ENCODE data around the gene ZSWIM8.

Gene ZSWIM8

GRCh38 chr10:73797324-73798025 lies 12.1 kb downstream of the ZSWIM8 start:
- Mint-ChIP-seq H3K36me3 (ENCODE audit: low read depth) (peaks cover 54% of the 10 kb centered on the region), H3K9me3 (no peaks in the 10 kb centered on the region), H3K27me3 (ENCODE audit: low read depth) (no peaks in the 10 kb centered on the region), H3K4me1 (ENCODE audit: low read depth) (peaks cover 3% of the 10 kb centered on the region), H3K27ac (no peak overlapping the region), H3K4me3 (no peak overlapping the region)

DNA sequence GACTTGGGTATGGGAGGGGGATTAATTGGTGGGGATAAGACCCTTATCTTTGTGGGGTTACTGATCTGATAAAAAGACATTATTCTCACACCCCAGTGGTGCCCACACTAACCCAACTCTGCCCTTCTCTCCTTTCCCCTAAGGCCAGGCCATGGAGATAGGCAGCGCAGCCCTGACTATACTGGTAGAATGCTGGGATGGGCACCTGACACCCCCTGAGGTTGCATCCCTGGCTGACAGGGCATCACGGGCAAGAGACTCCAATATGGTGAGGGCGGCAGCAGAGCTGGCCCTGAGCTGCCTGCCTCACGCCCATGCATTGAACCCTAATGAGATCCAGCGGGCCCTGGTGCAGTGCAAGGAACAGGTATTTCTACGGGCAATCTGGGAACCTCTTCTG lies 12.7 kb downstream of the ZSWIM8 start:
- no peaks in the 10 kb centered on the region for H3K9me3 Mint-ChIP-seq
- no peak overlapping the region for H3K4me3 Mint-ChIP-seq
- H3K4me1 Mint-ChIP-seq (ENCODE audit: low read depth), result peaks cover 6% of the 10 kb centered on the region
- no peaks in the 10 kb centered on the region for H3K27me3 Mint-ChIP-seq (ENCODE audit: low read depth)
- no peak overlapping the region for H3K27ac Mint-ChIP-seq
- peaks cover 56% of the 10 kb centered on the region for H3K36me3 Mint-ChIP-seq (ENCODE audit: low read depth)

GRCh38 chr10:73798927-73799560 lies 13.6 kb downstream of the ZSWIM8 start:
- no peaks in the 10 kb centered on the region for H3K27me3 Mint-ChIP-seq (ENCODE audit: low read depth)
- no peak overlapping the region for H3K27ac Mint-ChIP-seq
- H3K4me1 Mint-ChIP-seq (ENCODE audit: low read depth), result peaks cover 13% of the 10 kb centered on the region
- H3K36me3 Mint-ChIP-seq (ENCODE audit: low read depth), result peaks cover 60% of the 10 kb centered on the region
- no peak overlapping the region for H3K4me3 Mint-ChIP-seq
- no peaks in the 10 kb centered on the region for H3K9me3 Mint-ChIP-seq

DNA sequence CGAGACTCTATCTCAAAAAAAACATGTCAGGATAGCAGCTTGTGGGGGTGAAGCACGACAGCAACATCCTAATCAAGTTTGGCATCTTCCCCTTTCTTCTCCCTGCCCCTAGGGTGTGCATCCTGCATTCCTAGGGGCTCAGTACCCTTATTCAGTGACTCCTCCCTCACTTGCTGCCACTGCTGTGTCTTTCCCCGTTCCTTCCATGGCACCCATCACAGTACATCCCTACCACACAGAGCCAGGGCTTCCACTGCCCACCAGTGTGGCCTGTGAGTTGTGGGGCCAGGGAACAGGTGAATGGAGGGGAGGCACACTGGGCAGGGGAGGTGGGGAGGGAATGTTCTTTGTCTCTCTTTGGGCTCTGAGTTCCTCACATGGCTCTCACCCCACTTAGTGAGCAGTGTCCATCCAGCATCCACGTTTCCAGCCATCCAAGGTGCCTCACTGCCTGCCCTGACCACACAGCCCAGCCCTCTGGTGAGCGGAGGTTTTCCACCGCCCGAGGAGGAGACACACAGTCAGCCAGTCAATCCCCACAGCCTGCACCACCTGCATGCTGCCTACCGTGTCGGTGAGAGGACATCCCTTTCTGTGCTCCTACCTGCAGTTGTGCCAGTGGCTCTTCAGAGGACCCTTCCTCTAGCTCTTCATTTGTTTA lies 14.6 kb downstream of the ZSWIM8 start:
- no peaks in the 10 kb centered on the region for H3K9me3 Mint-ChIP-seq
- H3K4me3 Mint-ChIP-seq, result no peak overlapping the region
- peak overlapping the region; percentile 57 for H3K27ac Mint-ChIP-seq
- H3K27me3 Mint-ChIP-seq (ENCODE audit: low read depth), result no peaks in the 10 kb centered on the region
- H3K4me1 Mint-ChIP-seq (ENCODE audit: low read depth), result peaks cover 14% of the 10 kb centered on the region
- H3K36me3 Mint-ChIP-seq (ENCODE audit: low read depth), result peaks cover 53% of the 10 kb centered on the region

DNA sequence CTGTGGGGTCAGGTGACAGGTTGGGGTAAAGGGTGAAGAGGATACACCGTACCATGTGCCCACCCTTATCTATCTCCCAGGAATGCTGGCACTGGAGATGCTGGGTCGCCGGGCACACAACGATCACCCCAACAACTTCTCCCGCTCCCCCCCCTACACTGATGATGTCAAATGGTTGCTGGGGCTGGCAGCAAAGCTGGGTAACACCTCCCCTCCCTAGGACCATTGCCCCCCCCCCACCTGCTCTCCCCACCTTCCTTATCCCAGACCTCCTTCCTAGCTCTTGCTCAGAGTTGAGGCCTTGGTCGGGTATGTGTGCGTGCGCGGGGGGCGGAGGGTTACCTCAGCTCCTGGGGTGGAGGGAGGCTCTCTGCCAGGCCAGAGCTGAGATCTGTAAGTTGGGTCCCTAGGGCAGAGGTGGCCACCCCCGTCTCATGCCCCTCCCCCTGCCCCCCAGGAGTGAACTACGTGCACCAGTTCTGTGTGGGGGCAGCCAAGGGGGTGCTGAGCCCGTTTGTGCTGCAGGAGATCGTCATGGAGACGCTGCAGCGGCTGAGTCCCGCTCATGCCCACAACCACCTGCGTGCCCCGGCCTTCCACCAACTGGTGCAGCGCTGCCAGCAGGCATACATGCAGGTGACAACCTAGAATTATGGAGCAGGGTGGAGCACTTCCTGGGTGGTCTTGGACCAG lies 15.3 kb downstream of the ZSWIM8 start:
- H3K27me3 Mint-ChIP-seq (ENCODE audit: low read depth), result no peaks in the 10 kb centered on the region
- no peaks in the 10 kb centered on the region for H3K9me3 Mint-ChIP-seq
- no peak overlapping the region for H3K27ac Mint-ChIP-seq
- peaks cover 52% of the 10 kb centered on the region for H3K36me3 Mint-ChIP-seq (ENCODE audit: low read depth)
- peaks cover 15% of the 10 kb centered on the region for H3K4me1 Mint-ChIP-seq (ENCODE audit: low read depth)
- H3K4me3 Mint-ChIP-seq, result no peak overlapping the region

GRCh38 chr10:73801253-73801590 lies 15.8 kb downstream of the ZSWIM8 start:
- Mint-ChIP-seq H3K4me1 (ENCODE audit: low read depth) (peaks cover 20% of the 10 kb centered on the region), H3K9me3 (no peaks in the 10 kb centered on the region), H3K36me3 (ENCODE audit: low read depth) (peaks cover 56% of the 10 kb centered on the region), H3K27ac (no peak overlapping the region), H3K4me3 (no peak overlapping the region), H3K27me3 (ENCODE audit: low read depth) (no peaks in the 10 kb centered on the region)

GRCh38 chr10:73802276-73802991 lies 17.0 kb downstream of the ZSWIM8 start:
- H3K27ac Mint-ChIP-seq, result peak overlapping the region; percentile 72
- no peaks in the 10 kb centered on the region for H3K27me3 Mint-ChIP-seq (ENCODE audit: low read depth)
- H3K9me3 Mint-ChIP-seq, result no peaks in the 10 kb centered on the region
- peaks cover 60% of the 10 kb centered on the region for H3K36me3 Mint-ChIP-seq (ENCODE audit: low read depth)
- H3K4me1 Mint-ChIP-seq (ENCODE audit: low read depth), result peaks cover 28% of the 10 kb centered on the region
- H3K4me3 Mint-ChIP-seq, result no peak overlapping the region

- H3K36me3 Mint-ChIP-seq (ENCODE audit: low read depth), result peaks cover 66% of the 10 kb centered on the region
- H3K27me3 Mint-ChIP-seq (ENCODE audit: low read depth), result no peaks in the 10 kb centered on the region
- H3K9me3 Mint-ChIP-seq, result no peaks in the 10 kb centered on the region
- H3K4me1 Mint-ChIP-seq (ENCODE audit: low read depth), result peaks cover 35% of the 10 kb centered on the region
- H3K27ac Mint-ChIP-seq, result peak overlapping the region; percentile 87
- peak overlapping the region; percentile 49 for H3K4me3 Mint-ChIP-seq
Measured at GRCh38 chr10:73803680-73804286, 18.4 kb downstream of the ZSWIM8 start.

DNA sequence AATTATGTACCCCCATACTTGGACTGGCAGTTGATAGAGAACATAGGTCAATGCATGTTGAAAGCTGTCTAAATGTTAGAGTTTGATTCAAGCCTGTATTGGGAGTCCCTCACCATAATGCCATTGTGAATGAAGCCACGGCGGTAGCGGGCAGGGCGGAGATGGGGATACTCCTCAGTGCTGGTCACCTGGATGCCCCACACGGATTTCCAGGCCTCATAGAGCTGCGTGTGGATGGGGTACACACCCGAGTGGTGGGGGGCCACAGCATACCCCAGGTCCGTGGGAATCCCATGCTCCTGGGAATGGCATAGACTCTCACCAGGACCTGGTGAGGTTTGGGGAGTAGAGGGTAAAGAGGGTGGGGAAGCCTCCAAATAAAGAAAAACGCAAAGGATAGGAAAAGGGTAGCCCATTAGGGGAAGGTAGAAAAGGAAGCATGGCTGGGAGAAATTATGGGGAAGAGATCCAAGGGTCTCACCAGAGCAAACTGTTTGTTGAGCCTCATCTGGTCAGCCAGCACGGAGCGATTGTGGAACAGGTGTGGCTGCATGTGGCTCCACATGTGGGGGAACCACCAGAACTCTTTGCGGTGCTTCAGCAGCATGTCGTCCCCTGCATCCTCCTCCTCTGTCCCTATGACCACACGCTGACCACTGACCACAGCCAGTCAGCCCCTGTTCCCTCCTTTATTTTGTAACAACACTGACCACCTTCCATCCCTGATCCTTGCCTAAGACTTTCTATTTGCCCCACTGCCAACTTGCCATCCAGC lies 21.0 kb downstream of the ZSWIM8 start:
- H3K4me3 Mint-ChIP-seq, result peak overlapping the region; percentile 55
- H3K27me3 Mint-ChIP-seq (ENCODE audit: low read depth), result no peaks in the 10 kb centered on the region
- H3K36me3 Mint-ChIP-seq (ENCODE audit: low read depth), result peaks cover 68% of the 10 kb centered on the region
- peak overlapping the region; percentile 52 for H3K27ac Mint-ChIP-seq
- H3K4me1 Mint-ChIP-seq (ENCODE audit: low read depth), result peaks cover 49% of the 10 kb centered on the region
- H3K9me3 Mint-ChIP-seq, result no peaks in the 10 kb centered on the region

- H3K27me3 Mint-ChIP-seq (ENCODE audit: low read depth), result no peaks in the 10 kb centered on the region
- H3K27ac Mint-ChIP-seq, result no peak overlapping the region
- peaks cover 49% of the 10 kb centered on the region for H3K4me1 Mint-ChIP-seq (ENCODE audit: low read depth)
- no peak overlapping the region for H3K4me3 Mint-ChIP-seq
- H3K9me3 Mint-ChIP-seq, result no peaks in the 10 kb centered on the region
- peaks cover 59% of the 10 kb centered on the region for H3K36me3 Mint-ChIP-seq (ENCODE audit: low read depth)
Measured at GRCh38 chr10:73807471-73807870, 22.1 kb downstream of the ZSWIM8 start.

- Mint-ChIP-seq H3K4me3 (no peak overlapping the region), H3K4me1 (ENCODE audit: low read depth) (peaks cover 45% of the 10 kb centered on the region), H3K9me3 (no peaks in the 10 kb centered on the region)
Measured at GRCh38 chr10:73808021-73808815, 22.8 kb downstream of the ZSWIM8 start.

GRCh38 chr10:73809061-73809818 lies 23.8 kb downstream of the ZSWIM8 start:
- Mint-ChIP-seq H3K4me1 (ENCODE audit: low read depth) (peaks cover 36% of the 10 kb centered on the region), H3K36me3 (ENCODE audit: low read depth) (peaks cover 55% of the 10 kb centered on the region), H3K27ac (peak overlapping the region; percentile 70), H3K27me3 (ENCODE audit: low read depth) (no peaks in the 10 kb centered on the region), H3K9me3 (no peaks in the 10 kb centered on the region), H3K4me3 (peak overlapping the region; percentile 63)

More at GRCh38 chr10:73808021-73808815, 22.8 kb downstream of the ZSWIM8 start:
- Mint-ChIP-seq H3K27me3 (ENCODE audit: low read depth) (no peaks in the 10 kb centered on the region), H3K27ac (no peak overlapping the region), H3K36me3 (ENCODE audit: low read depth) (peaks cover 57% of the 10 kb centered on the region)

Data from T-helper 1 cell treated with Interleukin-12 subunit alpha and Interleukin-12 subunit beta and Interleukin-4 antibody, amounts not matched to agents 30 μg/mL and 1 μg/mL, for 36 hours (primary cell).